NCI-H774 (cell line): ENCODE data around the gene UGGT2.
"Not testable (repeated sequence)": the region's sequence is repeated elsewhere in the genome, so short reads cannot be mapped to it uniquely, and the experiment has no call there.

Source experiments
- DNase-seq: peaks from one replicate; lab custom pipeline; 2025; lab: John Stamatoyannopoulos, UW

UGGT2 gene

DNA sequence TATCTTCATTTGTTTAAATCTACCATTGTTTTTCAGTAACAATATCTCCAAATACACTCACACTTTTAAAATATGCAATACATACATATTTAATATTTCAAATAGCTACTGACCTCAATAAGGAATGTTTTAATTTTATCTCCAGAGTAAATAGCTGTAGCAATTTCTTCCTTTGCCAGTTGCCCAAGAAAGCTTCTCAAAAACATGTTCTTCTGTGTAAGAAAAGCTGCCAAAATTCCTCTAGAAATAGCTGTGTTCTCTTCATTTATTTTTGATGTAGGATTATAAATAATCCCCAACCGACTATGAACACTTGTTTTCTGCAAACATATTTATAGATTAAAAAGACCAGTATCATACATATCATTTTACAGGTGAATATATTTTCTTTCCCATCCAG is 150.5 kb downstream of the UGGT2 start:
- no peak for DNase-seq

DNA sequence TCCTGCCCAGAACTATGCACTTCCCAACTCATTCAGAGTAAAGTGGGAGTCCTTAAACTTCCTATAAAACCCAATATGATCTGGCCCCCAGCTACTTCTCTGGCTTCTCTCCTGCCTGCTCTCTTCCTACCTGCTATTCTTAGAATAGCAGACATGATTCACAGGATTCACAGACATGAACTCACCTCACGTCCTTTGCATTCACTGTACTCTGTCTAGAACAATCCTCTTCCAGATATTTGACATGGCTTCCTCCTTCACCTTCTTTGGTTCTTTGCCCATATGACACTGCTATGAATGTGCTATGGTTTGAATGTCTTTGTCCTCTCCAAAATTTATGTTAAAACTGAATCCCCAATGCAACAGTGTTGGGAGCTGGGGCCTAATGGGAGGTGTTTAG is 154.9 kb downstream of the UGGT2 start:
- no peak for DNase-seq

GRCh38 chr13:95896301-95896700 is 156.9 kb downstream of the UGGT2 start:
- DNase-seq, result no peak

DNA sequence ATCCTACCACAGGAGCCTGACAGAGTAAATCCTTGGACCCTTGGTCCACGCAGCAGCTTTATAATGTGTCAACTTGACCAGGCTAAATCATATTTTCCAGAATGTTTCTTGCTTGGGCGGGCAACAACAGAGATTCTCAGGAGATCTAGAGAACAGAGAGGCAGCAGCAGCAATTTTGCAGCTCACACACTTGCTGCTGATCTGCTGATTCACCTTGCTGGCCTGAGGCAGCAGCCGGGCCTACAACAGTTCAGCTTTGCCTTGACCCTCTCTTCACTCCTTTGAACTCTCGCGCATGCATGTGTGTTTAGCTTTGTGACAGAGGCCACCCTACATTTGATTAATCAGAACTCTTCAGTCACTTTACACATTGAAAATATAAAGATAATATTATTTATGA is 159.3 kb downstream of the UGGT2 start:
- DNase-seq, result no peak

GRCh38 chr13:95882121-95882520 is 171.1 kb downstream of the UGGT2 start:
- no peak for DNase-seq

DNA sequence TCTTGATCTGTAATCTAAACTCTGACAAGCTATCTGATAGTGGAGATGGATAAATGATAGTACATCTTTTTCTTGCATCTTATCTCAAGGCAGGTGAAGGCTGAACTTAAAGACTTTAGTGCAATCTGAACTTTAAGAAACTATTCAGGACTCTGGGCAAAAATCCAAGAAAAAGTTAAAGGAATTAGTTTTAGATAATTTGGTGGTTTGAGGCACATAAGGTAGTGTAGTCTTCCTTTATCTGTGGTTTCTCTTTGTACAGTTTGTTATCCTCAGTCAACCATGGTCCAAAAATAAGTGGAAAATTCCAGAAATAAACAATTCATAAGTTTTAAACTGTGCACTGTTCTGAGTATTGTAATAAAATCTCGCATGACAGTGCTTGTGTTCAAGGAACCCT is 172.9 kb downstream of the UGGT2 start:
- no peak for DNase-seq

GRCh38 chr13:95874286-95874685 is 178.9 kb downstream of the UGGT2 start:
- no peak for DNase-seq

GRCh38 chr13:95870421-95870820 is 182.8 kb downstream of the UGGT2 start:
- no peak for DNase-seq

GRCh38 chr13:95865080-95865615 is 188.1 kb downstream of the UGGT2 start:
- no peak for DNase-seq

DNA sequence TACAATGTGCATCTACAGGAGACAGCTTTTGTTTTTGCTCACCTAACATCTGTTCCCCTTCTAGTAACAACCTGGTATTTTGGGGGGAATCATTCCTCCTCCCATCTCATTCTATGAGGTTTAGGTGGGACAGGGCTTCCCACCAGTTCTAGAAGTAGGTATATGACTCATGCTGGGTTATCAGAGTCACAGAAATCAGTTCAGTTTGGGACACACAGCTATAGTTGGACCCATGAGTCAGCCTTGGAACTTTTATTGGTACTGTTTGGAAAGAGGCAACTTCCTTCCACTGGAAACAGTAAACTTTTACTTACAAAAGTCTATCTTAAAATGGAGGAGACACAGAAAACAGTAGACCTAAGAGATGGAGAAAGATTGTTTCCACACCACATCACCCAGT is 190.8 kb downstream of the UGGT2 start:
- no peak for DNase-seq

- DNase-seq, result no peak
Measured at GRCh38 chr13:95861296-95861695, 191.9 kb downstream of the UGGT2 start.

- DNase-seq, result no peak
Measured at GRCh38 chr13:95858286-95859075, 194.7 kb downstream of the UGGT2 start.

GRCh38 chr13:95845656-95846055 is 207.5 kb downstream of the UGGT2 start:
- not testable (repeated sequence) for DNase-seq

DNA sequence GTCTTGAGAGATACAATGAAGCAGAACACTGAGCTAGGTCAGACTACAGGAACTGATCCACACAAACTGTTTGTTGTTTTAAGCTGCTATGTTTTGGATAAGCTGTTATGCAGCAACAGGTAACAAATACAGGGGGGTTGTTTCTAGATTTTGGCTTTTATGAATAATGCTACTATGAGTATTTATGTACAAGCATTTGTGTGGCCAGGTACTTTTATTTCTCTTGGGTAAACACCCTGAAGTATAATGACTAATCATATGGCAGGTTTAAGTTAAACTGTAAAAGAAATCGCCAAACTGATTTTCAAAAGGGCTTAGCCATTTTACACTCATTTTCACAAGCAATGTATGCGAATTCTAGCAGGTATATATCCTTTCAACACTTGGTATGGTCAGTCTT is 210.3 kb downstream of the UGGT2 start:
- no peak for DNase-seq

DNA sequence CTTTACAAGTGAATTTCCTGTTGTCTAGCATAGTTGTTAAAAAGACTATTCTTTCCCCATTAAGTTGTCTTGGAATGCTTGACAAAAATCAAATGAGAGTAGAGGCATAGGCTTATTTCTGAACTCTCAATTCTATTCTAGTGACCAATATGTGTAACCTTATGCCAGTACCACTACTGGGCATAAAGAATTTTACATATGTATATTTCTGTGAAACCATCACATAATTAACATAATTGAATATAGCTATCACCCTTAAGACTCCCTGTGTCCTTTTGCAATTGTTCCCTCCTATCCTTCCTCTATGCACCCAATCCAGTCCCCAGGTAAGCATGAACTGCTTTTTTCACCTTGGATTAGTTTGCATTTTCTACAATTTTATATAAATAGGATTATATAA is 211.3 kb downstream of the UGGT2 start:
- DNase-seq, result no peak

- peak; percentile 18 for DNase-seq
Measured at GRCh38 chr13:95834134-95834765, 219.0 kb downstream of the UGGT2 start.

GRCh38 chr13:95833719-95834118 is 219.5 kb downstream of the UGGT2 start:
- DNase-seq, result no peak

GRCh38 chr13:95833126-95833525 is 220.1 kb downstream of the UGGT2 start:
- no peak for DNase-seq

- DNase-seq, result no peak
Measured at GRCh38 chr13:95822303-95822702, 230.9 kb downstream of the UGGT2 start.

GRCh38 chr13:95814495-95814894 is 238.7 kb downstream of the UGGT2 start:
- DNase-seq, result no peak

GRCh38 chr13:95813139-95813538 is 240.1 kb downstream of the UGGT2 start:
- no peak for DNase-seq

GRCh38 chr13:95809429-95809828 is 243.8 kb downstream of the UGGT2 start:
- DNase-seq, result no peak

DNA sequence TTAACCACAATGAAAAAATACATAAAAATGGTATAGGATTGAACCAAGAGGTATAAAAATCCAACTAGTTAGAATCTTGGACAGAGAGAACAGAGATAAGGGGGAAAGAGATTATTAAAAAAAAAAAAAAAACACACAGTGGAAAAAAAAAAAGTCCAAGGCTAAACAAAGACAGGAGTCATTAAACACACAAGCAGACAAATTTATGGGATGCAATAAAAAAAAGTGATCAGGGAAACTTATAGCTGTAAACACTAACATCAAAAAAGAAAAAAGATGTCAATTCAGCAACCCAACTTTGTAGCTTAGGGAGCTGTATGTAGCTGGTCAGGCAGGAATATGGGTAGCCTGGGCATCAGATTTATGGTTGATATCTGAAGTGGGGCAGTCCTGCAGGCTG is 247.3 kb downstream of the UGGT2 start:
- DNase-seq, result no peak

- DNase-seq, result no peak
Measured at GRCh38 chr13:95801825-95802224, 251.4 kb downstream of the UGGT2 start.
